ENCODE measurements around the gene SNRNP35. TPM values are rescaled to one million over a fixed set of nuclear protein-coding genes. Genes with fewer than 3 reads are reported as not detected.
"Not testable (repeated sequence)": the region's sequence is repeated elsewhere in the genome, so short reads cannot be mapped to it uniquely, and the experiment has no call there.

The SNRNP35 gene
- total RNA-seq, 1 donor from 2014 or later, result 25.8 TPM

DNA sequence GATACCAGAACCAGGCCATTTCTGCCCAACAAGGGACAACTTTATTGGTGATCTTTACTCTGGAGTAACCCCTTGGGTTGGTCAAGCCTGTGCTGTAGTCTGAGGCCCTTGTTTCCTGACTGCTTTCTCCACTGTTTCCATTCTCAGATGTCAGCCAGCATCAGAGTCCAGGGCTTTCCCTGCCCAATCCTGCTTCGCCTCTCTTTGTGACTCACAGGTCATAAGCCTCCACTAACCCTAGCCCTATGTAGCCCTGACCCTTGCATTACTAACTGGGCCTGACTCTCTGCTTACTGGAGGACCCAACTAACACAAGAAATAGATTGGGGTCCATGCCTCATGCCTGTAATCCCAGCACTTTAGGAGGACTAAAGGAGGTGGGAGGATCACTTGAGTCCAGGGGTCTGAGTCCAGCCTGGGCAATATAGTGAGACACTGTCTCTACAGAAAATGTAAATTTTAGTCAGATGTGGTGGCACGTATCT lies 8.6 kb upstream of the SNRNP35 start:
- H3K4me1 Mint-ChIP-seq, result peaks cover 12% of the 10 kb centered on the region
- no peak overlapping the region for H3K27ac Mint-ChIP-seq
- DNase-seq (ENCODE audit: low spot score in 2 of 2, unreplicated experiment in 2 of 2), result no peak
- no peaks in the 10 kb centered on the region for H3K9me3 Mint-ChIP-seq
- H3K4me3 Mint-ChIP-seq, result no peak overlapping the region
- TF ChIP-seq, protein P1, sequence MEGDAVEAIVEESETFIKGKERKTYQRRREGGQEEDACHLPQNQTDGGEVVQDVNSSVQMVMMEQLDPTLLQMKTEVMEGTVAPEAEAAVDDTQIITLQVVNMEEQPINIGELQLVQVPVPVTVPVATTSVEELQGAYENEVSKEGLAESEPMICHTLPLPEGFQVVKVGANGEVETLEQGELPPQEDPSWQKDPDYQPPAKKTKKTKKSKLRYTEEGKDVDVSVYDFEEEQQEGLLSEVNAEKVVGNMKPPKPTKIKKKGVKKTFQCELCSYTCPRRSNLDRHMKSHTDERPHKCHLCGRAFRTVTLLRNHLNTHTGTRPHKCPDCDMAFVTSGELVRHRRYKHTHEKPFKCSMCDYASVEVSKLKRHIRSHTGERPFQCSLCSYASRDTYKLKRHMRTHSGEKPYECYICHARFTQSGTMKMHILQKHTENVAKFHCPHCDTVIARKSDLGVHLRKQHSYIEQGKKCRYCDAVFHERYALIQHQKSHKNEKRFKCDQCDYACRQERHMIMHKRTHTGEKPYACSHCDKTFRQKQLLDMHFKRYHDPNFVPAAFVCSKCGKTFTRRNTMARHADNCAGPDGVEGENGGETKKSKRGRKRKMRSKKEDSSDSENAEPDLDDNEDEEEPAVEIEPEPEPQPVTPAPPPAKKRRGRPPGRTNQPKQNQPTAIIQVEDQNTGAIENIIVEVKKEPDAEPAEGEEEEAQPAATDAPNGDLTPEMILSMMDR (IDR thresholded peaks at IDR 0.05; ENCODE audit: unreplicated experiment), result no peak
- H3K27me3 Mint-ChIP-seq (ENCODE audit: low read depth), result no peaks in the 10 kb centered on the region
- no peaks in the 10 kb centered on the region for H3K36me3 Mint-ChIP-seq

DNA sequence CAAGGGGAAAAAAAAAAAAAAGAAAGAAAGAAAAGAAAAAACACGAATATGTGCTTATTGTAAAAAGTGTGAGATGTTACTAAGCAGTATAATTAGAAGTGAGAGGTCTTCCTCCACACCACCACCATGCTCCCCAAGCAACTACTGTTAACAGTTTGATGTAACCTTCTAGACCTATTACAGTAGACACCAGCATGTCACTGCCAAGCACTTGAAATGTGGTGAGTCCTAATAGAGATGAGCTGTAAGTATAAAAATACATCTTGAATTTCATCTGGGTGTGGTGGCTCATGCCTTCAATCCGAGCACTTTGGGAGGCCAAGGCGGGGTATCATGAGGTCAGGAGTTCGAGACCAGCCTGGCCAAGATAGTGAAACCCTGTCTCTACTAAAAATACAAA lies 8.1 kb upstream of the SNRNP35 start:
- TF ChIP-seq, protein P1 (IDR thresholded peaks at IDR 0.05; ENCODE audit: unreplicated experiment), result no peak
- Mint-ChIP-seq H3K9me3 (no peaks in the 10 kb centered on the region), H3K27ac (no peak overlapping the region), H3K4me1 (peaks cover 12% of the 10 kb centered on the region), H3K4me3 (no peak overlapping the region), H3K36me3 (no peaks in the 10 kb centered on the region), H3K27me3 (ENCODE audit: low read depth) (no peaks in the 10 kb centered on the region)
- no peak for DNase-seq (ENCODE audit: low spot score in 2 of 2, unreplicated experiment in 2 of 2)

DNA sequence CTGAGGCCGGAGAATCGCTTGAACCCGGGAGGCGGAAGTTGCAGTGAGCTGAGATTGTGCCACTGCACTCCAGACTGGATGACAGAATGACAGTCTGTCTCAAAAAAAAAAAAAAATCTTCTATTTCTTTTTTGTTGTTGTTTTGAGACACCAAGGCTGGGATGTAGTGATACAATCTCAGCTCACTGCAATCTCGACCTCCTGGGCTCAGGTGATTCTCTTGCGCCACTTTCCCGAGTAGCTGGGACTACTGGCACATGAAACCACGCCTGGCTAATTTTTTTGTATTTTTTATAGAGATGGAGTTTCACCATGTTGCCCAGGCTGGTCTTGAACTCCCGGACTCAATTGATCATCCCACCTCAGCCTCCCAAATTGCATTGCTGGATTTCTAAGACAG lies 7.3 kb upstream of the SNRNP35 start:
- no peaks in the 10 kb centered on the region for H3K36me3 Mint-ChIP-seq
- TF ChIP-seq, protein P1 (IDR thresholded peaks at IDR 0.05; ENCODE audit: unreplicated experiment), result no peak
- no peaks in the 10 kb centered on the region for H3K9me3 Mint-ChIP-seq
- H3K4me1 Mint-ChIP-seq, result peaks cover 9% of the 10 kb centered on the region
- no peaks in the 10 kb centered on the region for H3K27me3 Mint-ChIP-seq (ENCODE audit: low read depth)
- H3K27ac Mint-ChIP-seq, result no peak overlapping the region
- no peak for DNase-seq (ENCODE audit: low spot score in 2 of 2, unreplicated experiment in 2 of 2)
- H3K4me3 Mint-ChIP-seq, result no peak overlapping the region

DNA sequence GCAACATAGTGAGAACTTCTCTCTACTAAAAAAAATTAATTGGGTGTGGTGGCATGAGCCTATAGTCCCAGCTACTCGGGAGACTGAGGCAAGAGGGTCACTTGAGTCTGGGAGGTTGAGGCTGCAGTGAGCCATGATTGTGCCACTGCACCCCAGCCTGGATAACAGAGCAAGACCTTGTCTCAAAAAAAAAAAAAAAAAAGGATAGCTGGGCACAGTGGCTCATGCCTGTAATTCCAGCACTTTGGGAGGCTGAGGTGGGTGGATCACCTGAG lies 5.7 kb upstream of the SNRNP35 start:
- H3K27me3 Mint-ChIP-seq (ENCODE audit: low read depth); H3K9me3 Mint-ChIP-seq; H3K4me1 Mint-ChIP-seq; H3K36me3 Mint-ChIP-seq; DNase-seq (ENCODE audit: low spot score in 2 of 2, unreplicated experiment in 2 of 2); H3K27ac Mint-ChIP-seq; H3K4me3 Mint-ChIP-seq: not testable (repeated sequence)

DNA sequence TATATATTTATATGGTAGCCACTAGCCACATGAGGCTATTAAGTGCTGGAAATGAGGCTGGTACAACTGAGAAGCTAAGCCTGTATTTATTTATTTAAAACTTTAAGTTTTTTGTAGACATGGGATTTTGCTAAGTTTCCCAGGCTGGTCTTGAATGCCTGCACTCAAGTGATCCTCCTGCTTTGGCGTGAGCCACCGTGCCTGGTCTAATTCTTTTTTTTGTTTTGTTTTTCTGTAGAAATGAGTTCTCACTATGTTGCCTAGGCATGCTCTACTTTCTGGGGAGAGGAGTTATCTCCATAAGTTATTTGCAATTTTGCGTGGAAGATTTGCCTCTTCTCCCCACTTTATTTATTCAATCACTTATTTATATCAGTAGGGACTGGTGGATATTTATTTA lies 4.8 kb upstream of the SNRNP35 start:
- Mint-ChIP-seq H3K4me3 (no peak overlapping the region), H3K9me3 (no peaks in the 10 kb centered on the region), H3K27me3 (ENCODE audit: low read depth) (no peaks in the 10 kb centered on the region), H3K4me1 (no peaks in the 10 kb centered on the region), H3K27ac (no peak overlapping the region), H3K36me3 (no peaks in the 10 kb centered on the region)
- no peak for DNase-seq (ENCODE audit: low spot score in 2 of 2, unreplicated experiment in 2 of 2)
- TF ChIP-seq, protein P1 (IDR thresholded peaks at IDR 0.05; ENCODE audit: unreplicated experiment), result no peak

DNA sequence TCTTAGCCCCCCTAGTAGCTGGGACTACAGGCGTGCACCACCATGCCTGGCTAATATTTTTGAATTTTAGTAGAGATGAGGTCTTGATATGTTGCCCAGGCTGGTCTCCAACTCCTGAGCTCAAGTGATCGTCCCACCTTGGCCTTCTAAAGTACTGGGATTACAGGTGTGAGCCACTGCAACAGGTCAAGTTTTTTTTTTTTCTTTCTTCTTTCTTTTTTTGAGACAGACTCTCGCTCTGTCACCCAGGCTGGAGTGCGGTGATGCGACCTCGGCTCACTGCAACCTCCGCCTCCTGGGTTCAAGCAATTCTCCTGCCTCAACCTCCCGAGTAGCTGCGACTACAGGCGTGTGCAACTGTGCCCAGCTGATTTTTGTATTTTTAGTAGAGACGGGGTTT lies 5.2 kb downstream of the SNRNP35 start:
- not testable (repeated sequence) for DNase-seq (ENCODE audit: low spot score in 2 of 2, unreplicated experiment in 2 of 2); H3K27me3 Mint-ChIP-seq (ENCODE audit: low read depth); H3K4me3 Mint-ChIP-seq; H3K27ac Mint-ChIP-seq; H3K9me3 Mint-ChIP-seq
- peaks cover 17% of the 10 kb centered on the region for H3K4me1 Mint-ChIP-seq
- peaks cover 21% of the 10 kb centered on the region for H3K36me3 Mint-ChIP-seq

DNA sequence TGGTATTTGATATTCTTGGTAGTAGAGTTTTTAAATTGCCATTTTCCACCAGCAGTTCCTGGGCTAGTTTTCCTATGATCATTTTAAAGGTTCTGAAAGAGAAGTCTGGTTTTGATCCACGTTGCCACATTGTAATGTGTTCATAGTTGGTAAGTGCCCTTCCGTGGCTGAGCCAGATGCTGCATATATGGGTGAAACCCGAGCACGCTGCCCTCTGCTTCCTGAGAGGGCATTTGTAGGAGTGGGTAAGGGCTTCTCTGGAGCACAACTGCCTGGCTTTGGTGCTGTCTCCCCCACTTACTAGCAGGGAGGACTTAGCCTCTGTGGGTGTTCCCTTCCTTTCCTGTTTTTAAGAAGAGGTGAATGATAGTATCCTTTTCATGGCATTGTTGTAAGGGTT lies 7.1 kb downstream of the SNRNP35 start:
- TF ChIP-seq, protein P1 (IDR thresholded peaks at IDR 0.05; ENCODE audit: unreplicated experiment), result no peak
- Mint-ChIP-seq H3K4me3 (no peak overlapping the region), H3K27me3 (ENCODE audit: low read depth) (no peaks in the 10 kb centered on the region), H3K9me3 (no peaks in the 10 kb centered on the region), H3K36me3 (peaks cover 24% of the 10 kb centered on the region), H3K4me1 (peaks cover 7% of the 10 kb centered on the region), H3K27ac (no peak overlapping the region)
- DNase-seq (ENCODE audit: low spot score in 2 of 2, unreplicated experiment in 2 of 2), result no peak
